ENCODE measurements around the gene TASP1. TPM values are rescaled to one million over a fixed set of nuclear protein-coding genes. Genes with fewer than 3 reads are reported as not detected.
A peak's percentile ranks its signal among the peaks of the same experiment; 100 is the strongest.
"Not testable (repeated sequence)": the region's sequence is repeated elsewhere in the genome, so short reads cannot be mapped to it uniquely, and the experiment has no call there.

The TASP1 gene
- total RNA-seq, 6 experiments from 2014 or later: 5.2 to 6.4 (median 6.0) TPM

GRCh38 chr20:13395232-13395631 is 243.5 kb downstream of the TASP1 start:
- Mint-ChIP-seq H3K4me1 (ENCODE audit: low read depth) (peaks cover 39% of the 10 kb centered on the region), H3K27me3 (ENCODE audit: insufficient read depth) (no peaks in the 10 kb centered on the region), H3K4me3 (no peak overlapping the region), H3K36me3 (ENCODE audit: low read depth) (no peaks in the 10 kb centered on the region), H3K9me3 (no peaks in the 10 kb centered on the region), H3K27ac (peak overlapping the region; percentile 86; the same call in 1 of the 2 replicates)
- no peak for DNase-seq
- no peak for TF ChIP-seq CTCF (IDR thresholded peaks at IDR 0.05)

DNA sequence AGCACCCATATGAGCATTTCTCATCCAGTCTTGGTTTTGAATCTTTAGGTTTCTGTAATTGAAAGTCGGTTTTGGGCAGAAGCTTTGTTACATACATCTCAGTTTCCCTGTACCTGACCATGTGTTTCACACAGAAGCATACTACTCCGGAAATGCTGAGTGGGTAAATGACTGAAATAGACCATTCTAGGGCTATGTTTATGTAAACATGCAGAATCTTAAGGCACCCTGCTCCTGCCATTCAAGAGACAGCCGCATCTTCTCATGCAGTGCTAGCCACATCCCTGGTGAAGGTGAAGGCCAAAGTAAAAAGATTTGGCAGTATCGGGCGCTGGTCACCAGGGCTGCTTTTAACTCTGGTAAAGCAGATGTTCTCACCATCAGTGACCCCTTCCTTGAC is 246.3 kb downstream of the TASP1 start:
- no peak for TF ChIP-seq CTCF (IDR thresholded peaks at IDR 0.05)
- H3K36me3 Mint-ChIP-seq (ENCODE audit: low read depth): peaks cover 9% of the 10 kb centered on the region; the same call in 1 of the 2 replicates
- H3K9me3 Mint-ChIP-seq: no peaks in the 10 kb centered on the region
- no peaks in the 10 kb centered on the region for H3K27me3 Mint-ChIP-seq (ENCODE audit: insufficient read depth)
- no peak overlapping the region for H3K4me3 Mint-ChIP-seq
- H3K27ac Mint-ChIP-seq: no peak overlapping the region
- DNase-seq: no peak
- H3K4me1 Mint-ChIP-seq (ENCODE audit: low read depth): peaks cover 25% of the 10 kb centered on the region

DNA sequence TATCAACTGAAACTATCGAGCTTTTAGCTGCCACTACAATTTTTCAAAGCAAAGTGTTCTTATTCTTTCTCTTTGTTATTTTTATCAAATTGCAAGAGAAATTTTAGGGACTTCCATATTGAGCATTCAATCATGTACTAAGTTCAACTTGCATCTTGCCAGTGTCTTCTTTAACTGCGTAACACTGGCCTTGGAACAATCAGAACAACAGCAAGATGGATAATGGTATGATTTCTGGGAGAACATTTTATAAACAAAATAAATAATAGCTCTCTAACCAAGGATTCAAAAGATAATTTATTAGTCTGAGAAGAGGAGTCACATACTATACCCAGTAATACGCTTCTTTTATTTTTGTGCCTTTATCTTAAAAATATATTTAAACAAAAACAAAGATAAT is 249.6 kb downstream of the TASP1 start:
- Mint-ChIP-seq H3K4me1 (ENCODE audit: low read depth) (no peaks in the 10 kb centered on the region), H3K4me3 (no peak overlapping the region), H3K9me3 (no peaks in the 10 kb centered on the region), H3K36me3 (ENCODE audit: low read depth) (peaks cover 14% of the 10 kb centered on the region; the same call in 1 of the 2 replicates), H3K27me3 (ENCODE audit: insufficient read depth) (no peaks in the 10 kb centered on the region; the same call in 1 of the 2 replicates), H3K27ac (no peak overlapping the region)
- TF ChIP-seq CTCF (IDR thresholded peaks at IDR 0.05): no peak
- DNase-seq: no peak

- no peak overlapping the region for H3K4me3 Mint-ChIP-seq
Observed at GRCh38 chr20:13384132-13384531, 254.6 kb downstream of the TASP1 start.

GRCh38 chr20:13382786-13383185 is 255.9 kb downstream of the TASP1 start:
- Mint-ChIP-seq H3K9me3 (peaks cover 32% of the 10 kb centered on the region), H3K4me1 (ENCODE audit: low read depth) (no peaks in the 10 kb centered on the region), H3K27ac (no peak overlapping the region), H3K36me3 (ENCODE audit: low read depth) (peaks cover 9% of the 10 kb centered on the region; the same call in 1 of the 2 replicates), H3K27me3 (ENCODE audit: insufficient read depth) (no peaks in the 10 kb centered on the region; the same call in 1 of the 2 replicates), H3K4me3 (no peak overlapping the region)
- no peak for TF ChIP-seq CTCF (IDR thresholded peaks at IDR 0.05)
- DNase-seq: no peak

More at GRCh38 chr20:13384132-13384531, 254.6 kb downstream of the TASP1 start:
- Mint-ChIP-seq H3K36me3 (ENCODE audit: low read depth) (peaks cover 14% of the 10 kb centered on the region; the same call in 1 of the 2 replicates), H3K27ac (no peak overlapping the region), H3K4me1 (ENCODE audit: low read depth) (no peaks in the 10 kb centered on the region), H3K9me3 (peaks cover 20% of the 10 kb centered on the region), H3K27me3 (ENCODE audit: insufficient read depth) (no peaks in the 10 kb centered on the region; the same call in 1 of the 2 replicates)
- no peak for TF ChIP-seq CTCF (IDR thresholded peaks at IDR 0.05)
- DNase-seq: no peak

GRCh38 chr20:13380497-13381229 is 258.1 kb downstream of the TASP1 start:
- not testable (repeated sequence) for H3K36me3 Mint-ChIP-seq (ENCODE audit: low read depth); H3K4me3 Mint-ChIP-seq; DNase-seq; H3K27me3 Mint-ChIP-seq (ENCODE audit: insufficient read depth); H3K27ac Mint-ChIP-seq; H3K4me1 Mint-ChIP-seq (ENCODE audit: low read depth)
- peaks cover 51% of the 10 kb centered on the region for H3K9me3 Mint-ChIP-seq
